BJ (cell line): Measurements from ENCODE around the gene VAT1L. TPM values are rescaled to one million over a fixed set of nuclear protein-coding genes. Genes with fewer than 3 reads are reported as not detected.

Source experiments
- CTCF ChIA-PET: fragments of 350-600 bp; formaldehyde crosslinking; extraction: SDS; loops from one replicate; lab custom pipeline; 2021; ENCODE audit warnings: antibody characterized with exemption, inconsistent platforms; lab: Yijun Ruan, JAX
- POLR2A ChIA-PET: fragments of 300-600 bp; sonication (Branson Sonifier 250); formaldehyde crosslinking; extraction: SDS; loops from one replicate; lab custom pipeline; 2021; ENCODE audit warnings: antibody characterized with exemption; lab: Charles Lee
- DNase-seq: peaks from one replicate; pipeline ENCODE4 v3.0.0-alpha.2; 2011; ENCODE audit warnings: low read depth
- H3K27me3 ChIP-seq: 2 replicates; pipeline ENCODE4 v1.6.0; 2011; ENCODE audit warnings: low read length; ENCODE audit not compliant: control insufficient read depth, insufficient read depth
- H3K36me3 ChIP-seq: 2 replicates; pipeline ENCODE4 v1.5.1; 2011; ENCODE audit warnings: low read length; ENCODE audit not compliant: control insufficient read depth, insufficient read depth
- H3K4me3 ChIP-seq: 2 replicates; pipeline ENCODE4 v1.5.1; 2011; ENCODE audit warnings: low read depth, mild to moderate bottlenecking, control low read depth, low read length
- polyA plus RNA-seq: library from polyadenylated mRNA; depleted of rRNA; stranded (reverse); fragments of >200 nt; gene quantifications from 2 replicates; pipeline ENCODE4 v1.2.3, GENCODE V29; 2011
- TF ChIP-seq, protein P1 (sequence below): IDR thresholded peaks from 2 replicates; pipeline ENCODE4 v1.5.1; 2011; ENCODE audit warnings: low read depth, mild to moderate bottlenecking, control low read depth, inconsistent platforms, low read length, moderate library complexity; ENCODE audit not compliant: insufficient read depth

Gene VAT1L
- polyA plus RNA-seq, 1 experiment, result 4.7 TPM

DNA sequence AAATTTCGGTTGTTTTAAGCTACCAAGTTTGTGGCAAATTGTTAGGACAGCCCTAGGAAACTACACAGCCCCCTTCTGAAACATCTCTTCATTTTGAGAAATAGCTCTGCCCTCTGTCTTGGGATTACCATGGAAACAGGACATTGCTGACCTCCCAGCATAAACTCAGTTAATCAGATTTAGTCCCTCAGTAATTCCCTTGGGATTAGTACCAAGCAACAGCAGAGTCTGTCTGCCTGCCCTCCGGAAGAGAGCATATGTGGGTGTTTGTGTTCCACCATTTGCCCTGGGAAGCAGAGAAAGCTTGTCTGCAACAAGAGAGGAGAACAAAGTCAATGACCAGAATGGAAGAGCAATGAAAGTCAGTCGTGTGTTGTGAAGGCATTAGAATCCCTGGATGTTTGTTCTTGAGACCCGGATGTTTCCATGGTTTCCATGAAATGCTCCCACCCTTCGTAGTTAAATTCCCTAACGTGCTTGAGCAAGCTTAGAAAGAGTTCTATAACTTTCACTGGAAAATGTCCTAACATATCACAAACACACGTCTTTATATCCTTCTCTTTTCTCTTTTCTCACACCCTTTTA, 39.9 kb upstream of the VAT1L start:
- TF ChIP-seq, protein P1, sequence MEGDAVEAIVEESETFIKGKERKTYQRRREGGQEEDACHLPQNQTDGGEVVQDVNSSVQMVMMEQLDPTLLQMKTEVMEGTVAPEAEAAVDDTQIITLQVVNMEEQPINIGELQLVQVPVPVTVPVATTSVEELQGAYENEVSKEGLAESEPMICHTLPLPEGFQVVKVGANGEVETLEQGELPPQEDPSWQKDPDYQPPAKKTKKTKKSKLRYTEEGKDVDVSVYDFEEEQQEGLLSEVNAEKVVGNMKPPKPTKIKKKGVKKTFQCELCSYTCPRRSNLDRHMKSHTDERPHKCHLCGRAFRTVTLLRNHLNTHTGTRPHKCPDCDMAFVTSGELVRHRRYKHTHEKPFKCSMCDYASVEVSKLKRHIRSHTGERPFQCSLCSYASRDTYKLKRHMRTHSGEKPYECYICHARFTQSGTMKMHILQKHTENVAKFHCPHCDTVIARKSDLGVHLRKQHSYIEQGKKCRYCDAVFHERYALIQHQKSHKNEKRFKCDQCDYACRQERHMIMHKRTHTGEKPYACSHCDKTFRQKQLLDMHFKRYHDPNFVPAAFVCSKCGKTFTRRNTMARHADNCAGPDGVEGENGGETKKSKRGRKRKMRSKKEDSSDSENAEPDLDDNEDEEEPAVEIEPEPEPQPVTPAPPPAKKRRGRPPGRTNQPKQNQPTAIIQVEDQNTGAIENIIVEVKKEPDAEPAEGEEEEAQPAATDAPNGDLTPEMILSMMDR, result no peak
- Histone ChIP-seq H3K4me3 (no peak overlapping the region), H3K27me3 (no peaks in the 10 kb centered on the region), H3K36me3 (no peaks in the 10 kb centered on the region)
- ChIA-PET POLR2A (no interaction called here), CTCF (no interaction called here)
- DNase-seq, result no peak

DNA sequence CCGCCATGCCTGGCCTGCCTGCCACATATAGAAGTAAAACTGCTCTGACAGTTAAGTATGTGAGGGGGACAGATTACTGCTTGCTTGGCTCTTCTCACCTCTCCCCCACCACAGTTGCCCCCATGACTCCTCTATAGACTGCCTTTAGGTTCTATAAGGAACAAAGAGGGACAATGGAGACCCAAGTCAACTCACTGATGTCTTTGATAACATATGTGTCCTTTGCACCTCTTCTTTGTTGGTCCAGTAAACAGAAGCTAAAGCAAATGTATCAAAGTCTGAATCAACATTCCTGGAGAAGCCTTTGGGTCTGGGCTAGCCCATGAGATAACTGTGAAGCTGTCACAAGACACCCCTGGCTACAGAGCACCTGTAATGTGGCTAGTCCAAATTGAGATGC, 38.9 kb upstream of the VAT1L start:
- no peak for DNase-seq
- POLR2A ChIA-PET, result no interaction called here
- TF ChIP-seq, protein P1, result no peak
- no peak overlapping the region for H3K4me3 ChIP-seq
- CTCF ChIA-PET, result no interaction called here
- H3K27me3 ChIP-seq, result no peaks in the 10 kb centered on the region
- no peaks in the 10 kb centered on the region for H3K36me3 ChIP-seq

DNA sequence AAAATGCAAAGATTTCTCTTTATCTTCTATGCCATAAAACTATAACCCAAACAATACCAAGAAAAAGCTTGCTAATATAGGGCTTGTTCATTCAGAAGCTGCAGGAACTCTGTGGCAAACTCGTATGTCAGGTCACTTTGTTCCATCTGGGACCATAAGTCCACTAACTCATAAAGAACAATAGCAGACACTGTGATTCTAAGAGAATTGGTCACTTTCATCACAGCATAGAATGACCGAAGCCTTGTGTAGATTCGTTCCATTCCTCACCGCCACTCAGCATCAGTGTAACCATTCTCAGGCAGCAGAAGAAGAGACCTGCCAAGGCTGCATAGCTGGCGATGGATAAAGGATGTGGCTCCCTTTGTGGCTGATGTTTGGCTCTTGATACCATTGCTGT, 30.3 kb upstream of the VAT1L start:
- no peaks in the 10 kb centered on the region for H3K27me3 ChIP-seq
- POLR2A ChIA-PET, result no interaction called here
- no peak overlapping the region for H3K4me3 ChIP-seq
- no peaks in the 10 kb centered on the region for H3K36me3 ChIP-seq
- no peak for DNase-seq
- CTCF ChIA-PET, result no interaction called here
- TF ChIP-seq, protein P1, result no peak

DNA sequence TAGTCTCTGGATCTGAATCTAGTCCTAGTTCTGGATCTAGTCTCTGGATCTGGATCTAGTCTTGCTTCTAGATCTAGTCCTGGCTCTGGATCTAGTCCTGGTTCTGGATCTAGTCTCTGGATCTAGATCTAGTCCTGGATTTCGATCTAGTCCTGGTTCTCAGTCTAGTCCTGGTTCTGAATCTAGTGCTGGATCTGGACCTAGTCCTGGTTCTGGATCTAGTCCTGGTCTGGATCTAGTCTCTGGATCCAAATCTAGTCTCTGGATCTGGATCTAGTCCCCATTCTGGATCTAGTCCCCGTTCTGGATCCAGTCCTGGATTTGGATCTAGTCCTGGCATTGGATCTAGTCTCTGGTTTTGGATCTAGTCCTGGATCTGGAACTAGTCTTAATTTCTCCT, 29.9 kb upstream of the VAT1L start:
- no peak for DNase-seq
- H3K36me3 ChIP-seq, result no peaks in the 10 kb centered on the region
- ChIA-PET CTCF (no interaction called here), POLR2A (no interaction called here)
- H3K27me3 ChIP-seq, result no peaks in the 10 kb centered on the region
- H3K4me3 ChIP-seq, result no peak overlapping the region
- TF ChIP-seq, protein P1, result no peak

DNA sequence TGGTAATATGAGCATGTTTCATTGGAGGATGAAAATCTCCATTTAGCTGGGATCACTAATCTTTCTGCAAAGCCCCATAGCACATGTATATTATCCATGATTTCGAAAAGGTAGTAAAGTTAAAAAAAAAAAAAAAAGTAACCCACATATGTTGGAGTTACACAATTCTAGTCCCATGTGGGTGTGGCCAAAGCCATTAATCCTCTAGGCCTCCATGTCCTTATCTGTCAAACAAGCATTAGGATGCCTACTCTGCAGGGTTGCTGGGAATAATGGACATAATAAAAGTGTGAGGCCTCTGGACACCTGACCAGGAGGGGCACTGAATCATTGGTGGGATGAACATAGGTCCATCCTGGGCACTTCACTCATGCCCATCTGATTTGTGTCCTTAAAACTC, 29.2 kb upstream of the VAT1L start:
- ChIA-PET CTCF (no interaction called here), POLR2A (no interaction called here)
- Histone ChIP-seq H3K4me3 (no peak overlapping the region), H3K27me3 (no peaks in the 10 kb centered on the region), H3K36me3 (no peaks in the 10 kb centered on the region)
- TF ChIP-seq, protein P1, result no peak
- no peak for DNase-seq
